GM18505 (cell line): ENCODE results near the gene FNDC11.
A peak's percentile ranks its signal among the peaks of the same experiment; 100 is the strongest.

Source experiments
- ATAC-seq: cut with Tn5 transposase; IDR thresholded peaks from one replicate; pipeline ENCODE4 v1.9.1; 2021; ENCODE audit not compliant: unreplicated experiment
- POLR2A ChIP-seq: IDR thresholded peaks from 4 replicates; pipeline ENCODE4 v1.6.1; 2011; ENCODE audit warnings: borderline replicate concordance; ENCODE audit not compliant: insufficient read depth, insufficient read length; ENCODE audit errors: extremely low read depth

Gene FNDC11

DNA sequence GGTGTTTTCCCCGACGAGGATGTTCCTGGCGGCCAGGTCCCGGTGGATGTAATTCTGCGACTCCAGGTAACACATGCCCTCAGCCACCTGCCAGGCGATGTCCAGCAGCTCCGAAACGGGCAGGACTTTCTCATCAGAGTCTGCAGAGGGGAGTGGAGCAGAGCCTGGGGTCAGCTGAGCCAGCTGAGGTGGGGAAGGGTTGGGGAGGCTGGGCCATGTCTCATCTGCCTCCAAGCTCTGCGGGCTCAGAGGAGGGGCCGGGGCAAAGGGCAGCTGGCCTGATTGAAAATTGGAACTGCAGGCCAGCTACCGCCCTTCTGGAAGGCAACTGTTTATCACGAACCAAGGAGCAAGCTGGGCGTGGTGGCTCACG lies 23.2 kb upstream of the FNDC11 start:
- no peak for ATAC-seq
- no peak for TF ChIP-seq POLR2A

GRCh38 chr20:63531686-63532448 lies 22.1 kb upstream of the FNDC11 start:
- ATAC-seq = no peak
- no peak for TF ChIP-seq POLR2A

DNA sequence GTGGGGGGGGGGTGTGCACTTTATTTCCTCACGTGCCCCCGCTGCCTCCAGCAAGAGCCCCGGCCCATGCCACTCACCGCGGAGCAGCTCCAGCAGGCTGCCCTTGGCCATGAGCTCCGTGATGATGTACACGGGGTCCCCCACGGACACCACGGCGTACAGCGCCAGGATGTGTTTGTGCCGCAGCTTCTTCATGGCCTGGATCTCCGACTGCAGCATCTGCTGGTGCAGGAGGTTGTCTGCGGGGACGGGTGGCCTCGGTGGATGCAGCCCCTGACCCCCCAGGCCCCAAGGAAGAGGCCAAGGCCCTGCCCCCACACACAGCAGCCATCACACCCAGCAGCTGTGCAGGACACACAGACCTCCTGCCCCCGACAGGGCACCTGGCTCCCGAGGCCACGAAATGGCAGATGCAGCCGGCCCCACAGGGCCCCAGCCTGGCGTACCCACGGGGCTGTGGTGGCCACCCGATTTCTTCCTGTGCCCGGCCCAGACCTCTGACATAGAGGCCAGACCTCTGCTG lies 21.4 kb upstream of the FNDC11 start:
- ATAC-seq = no peak
- TF ChIP-seq POLR2A = no peak

- no peak for ATAC-seq
- no peak for TF ChIP-seq POLR2A
These were observed 20.6 kb upstream of the FNDC11 start for GRCh38 chr20:63533388-63533787.

GRCh38 chr20:63533871-63534393 lies 20.0 kb upstream of the FNDC11 start:
- ATAC-seq = no peak
- TF ChIP-seq POLR2A = no peak

- no peak for ATAC-seq
- no peak for TF ChIP-seq POLR2A
These were observed 19.5 kb upstream of the FNDC11 start for GRCh38 chr20:63534427-63534830.

DNA sequence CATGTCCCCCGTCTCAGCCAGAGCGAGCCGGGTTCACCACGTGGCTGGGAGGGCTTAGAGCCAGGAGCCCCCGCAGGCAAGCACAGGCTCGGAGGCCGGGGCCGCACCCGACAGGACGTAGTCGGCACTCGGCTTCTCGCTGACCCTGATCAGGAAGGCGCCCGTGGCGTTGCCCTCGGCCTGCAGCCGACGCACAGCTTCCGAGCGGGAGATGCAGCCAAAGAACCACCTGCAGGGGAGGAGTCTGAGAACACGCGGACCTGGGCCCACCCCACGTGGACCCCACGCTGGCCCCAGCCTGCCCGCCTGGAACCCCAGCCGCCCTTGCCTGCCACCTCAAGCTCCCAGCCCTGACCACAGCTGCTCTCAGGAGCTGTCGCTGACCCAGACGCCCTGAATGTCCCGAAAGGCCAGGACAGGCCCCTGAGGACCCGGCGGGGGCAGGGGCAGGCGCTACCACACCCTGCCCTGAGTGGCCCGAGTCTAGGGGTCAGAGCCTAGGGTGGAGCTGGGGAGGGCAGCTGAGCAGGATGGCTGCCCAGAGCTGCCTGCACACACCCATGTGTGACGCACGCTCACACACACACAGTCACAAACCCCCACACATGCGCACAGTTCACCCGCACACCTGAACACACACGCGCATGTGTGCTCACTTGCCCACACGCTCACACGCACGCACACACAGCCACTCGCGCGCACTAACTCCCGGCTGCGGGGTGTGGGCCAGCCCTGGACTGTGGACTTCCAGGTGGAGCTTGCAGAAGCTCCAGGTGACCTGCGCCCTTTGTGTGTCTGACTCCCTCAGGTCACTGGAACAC lies 18.9 kb upstream of the FNDC11 start:
- no peak for ATAC-seq
- no peak for TF ChIP-seq POLR2A

GRCh38 chr20:63536241-63536977 lies 17.6 kb upstream of the FNDC11 start:
- TF ChIP-seq POLR2A = no peak
- ATAC-seq = no peak

DNA sequence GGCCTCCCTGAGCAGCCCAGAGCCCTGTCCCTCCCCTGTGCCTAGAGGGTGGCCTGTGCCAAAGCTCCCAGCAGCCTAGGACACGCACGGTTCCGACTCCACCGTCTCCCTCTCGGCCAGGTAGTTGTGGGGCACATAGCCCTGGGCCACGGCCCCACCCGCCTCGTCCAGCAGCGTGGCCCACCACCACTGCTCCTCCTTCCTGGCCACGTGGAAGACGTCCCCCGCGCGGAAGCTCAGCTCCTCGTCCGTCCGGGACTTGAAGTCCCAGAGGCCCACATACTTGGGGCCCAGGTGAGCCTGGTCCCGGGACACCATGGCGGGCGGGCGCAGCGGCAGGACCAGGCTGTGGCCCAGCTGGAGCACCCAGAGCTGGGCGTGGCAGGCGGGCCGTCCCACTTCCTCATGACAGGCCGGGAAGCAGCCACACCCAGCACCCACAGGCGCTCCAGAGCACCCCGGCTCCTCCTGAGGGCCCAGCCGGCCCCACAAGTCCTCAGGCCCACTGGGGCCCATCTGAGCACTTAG lies 16.9 kb upstream of the FNDC11 start, which contains the start of gene PTK6:
PTK6 (minus strand) TSS at position 380 of the 528 bp plus-strand sequence; CDS start at position 318, 62 bp downstream.
- ATAC-seq = peak; percentile 11

DNA sequence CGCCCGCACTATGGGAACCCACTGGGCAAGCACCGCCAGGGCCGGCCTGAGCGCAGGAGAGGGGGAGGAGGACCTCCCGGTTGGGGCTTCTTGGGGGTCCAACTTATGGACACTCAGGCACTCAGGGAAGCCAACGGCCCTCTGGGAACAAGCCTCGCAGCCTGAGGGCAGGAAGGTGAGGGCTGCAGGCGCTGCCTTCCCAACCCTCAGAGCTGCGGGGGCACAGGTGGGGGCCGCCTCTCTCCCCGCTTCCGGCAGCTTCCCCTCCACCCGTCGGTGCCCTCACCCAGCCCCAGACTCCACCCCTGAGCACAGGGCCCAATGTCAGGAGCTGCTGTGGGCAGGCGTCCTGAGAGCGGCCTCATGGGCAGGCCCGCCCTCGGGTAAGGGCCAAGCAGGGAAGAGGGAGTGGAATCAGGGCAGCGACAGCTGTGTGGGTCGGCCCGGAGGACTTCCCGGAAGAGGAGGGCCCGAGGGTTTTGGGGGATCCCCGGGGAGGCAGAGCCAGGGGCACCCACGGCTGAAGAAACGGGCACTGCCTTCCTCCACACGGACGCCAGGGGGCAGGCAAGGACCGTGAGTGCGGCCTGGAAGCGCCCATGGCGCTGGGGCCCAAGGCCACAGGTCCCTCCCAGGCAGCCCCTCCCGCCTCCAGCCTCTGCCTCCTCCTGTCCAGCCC lies 16.3 kb upstream of the FNDC11 start:
- ATAC-seq = peak; percentile 80
- TF ChIP-seq POLR2A = peak; percentile 78

More for the DNA sequence above, 16.9 kb upstream of the FNDC11 start, which contains the start of gene PTK6:
- TF ChIP-seq POLR2A = no peak

GRCh38 chr20:63538204-63539091 lies 15.5 kb upstream of the FNDC11 start:
- no peak for TF ChIP-seq POLR2A

More at GRCh38 chr20:63538204-63539091, 15.5 kb upstream of the FNDC11 start:
- ATAC-seq = no peak
